H1 (cell line): ENCODE results near the gene C3orf52. TPM values are rescaled to one million over a fixed set of nuclear protein-coding genes. Genes with fewer than 3 reads are reported as not detected.

Source experiments
- ATF2 ChIP-seq: IDR thresholded peaks from 2 replicates; pipeline ENCODE4 v1.6.1; 2012; ENCODE audit warnings: low read length, inconsistent platforms
- CEBPB ChIP-seq: IDR thresholded peaks from 2 replicates; pipeline ENCODE4 v1.6.1; 2012; ENCODE audit warnings: low read depth, low read length
- E2F6 ChIP-seq: IDR thresholded peaks from 2 replicates; pipeline ENCODE4 v1.6.1; 2012; ENCODE audit warnings: inconsistent platforms
- EZH2 ChIP-seq: fragments of 200-600 bp; sonication (generic); IDR thresholded peaks from 2 replicates; pipeline ENCODE4 v1.7.1; 2012; ENCODE audit warnings: low read depth, mild to moderate bottlenecking, moderate library complexity, low read length, inconsistent platforms; ENCODE audit not compliant: severe bottlenecking
- HDAC2 ChIP-seq, 2 experiments: fragments of 300-600 bp in 1 of 2; sonication (generic) in 1 of 2; IDR thresholded peaks; 2 replicates each; pipeline ENCODE4 v1.6.1; 2011 to 2012; ENCODE audit warnings: low read depth in 2 of 2, low read length in 2 of 2, mild to moderate bottlenecking in 2 of 2, moderate library complexity in 2 of 2, borderline replicate concordance in 1 of 2, inconsistent platforms in 1 of 2
- JUND ChIP-seq: IDR thresholded peaks from 2 replicates; pipeline ENCODE4 v1.6.1; 2011; ENCODE audit warnings: mild to moderate bottlenecking, improper control_type of control experiment, low read length
- KDM4A ChIP-seq: IDR thresholded peaks from one replicate; pipeline ENCODE4 v1.7.1; 2012; ENCODE audit warnings: low read depth, mild to moderate bottlenecking, moderate library complexity, low read length, inconsistent platforms; ENCODE audit not compliant: severe bottlenecking
- KDM5A ChIP-seq: fragments of 200-600 bp; IDR thresholded peaks from 2 replicates; pipeline ENCODE4 v1.7.1; 2012; ENCODE audit warnings: mild to moderate bottlenecking, low read length, inconsistent platforms, mixed read lengths
- MAX ChIP-seq: IDR thresholded peaks from 2 replicates; pipeline ENCODE4 v1.6.1; 2012; ENCODE audit warnings: inconsistent platforms
- PHF8 ChIP-seq: fragments of 200-600 bp; sonication (generic); conservative IDR thresholded peaks from 2 replicates; pipeline ENCODE4 v1.7.1; 2012; ENCODE audit warnings: low read depth, mild to moderate bottlenecking, inconsistent platforms, low read length, moderate library complexity
- POLR2AphosphoS5 ChIP-seq: IDR thresholded peaks from 2 replicates; pipeline ENCODE4 v1.6.1; 2011; ENCODE audit warnings: low read depth, low read length
- SAP30 ChIP-seq: fragments of 300-600 bp; sonication (generic); IDR thresholded peaks from 2 replicates; pipeline ENCODE4 v1.7.1; 2012; ENCODE audit warnings: low read length, moderate library complexity, mild to moderate bottlenecking, inconsistent platforms; ENCODE audit not compliant: insufficient read depth, insufficient replicate concordance
- SIN3A ChIP-seq, 2 experiments: IDR thresholded peaks in 1 of 2; conservative IDR thresholded peaks in 1 of 2; 2 replicates each; pipeline ENCODE4 v1.6.1; 2011 to 2012; ENCODE audit warnings: low read length in 2 of 2, improper control_type of control experiment in 1 of 2, low read depth in 1 of 2, mild to moderate bottlenecking in 1 of 2
- TBP ChIP-seq: IDR thresholded peaks from 2 replicates; pipeline ENCODE4 v1.6.1; 2011; ENCODE audit warnings: low read depth, low read length, improper control_type of control experiment
- TEAD4 ChIP-seq: IDR thresholded peaks from 2 replicates; pipeline ENCODE4 v1.6.1; 2012; ENCODE audit warnings: low read depth, low read length, inconsistent platforms, mixed read lengths
- polyA plus RNA-seq, 7 experiments: library from polyadenylated mRNA; depleted of rRNA in 3 of 7; stranded (reverse) in 5 of 7; unstranded in 2 of 7; fragments of >200 nt in 5 of 7; fragments of 200-250 nt in 2 of 7; gene quantifications; 1 replicate in 5 of 7; 2 replicates in 1 of 7; 4 replicates in 1 of 7; pipeline versions ENCODE4 v1.2.1 to v1.2.3, GENCODE V29; 2011 to 2013; ENCODE audit warnings: missing spikeins in 2 of 7, mixed read lengths in 2 of 7
- total RNA-seq: library from RNA; stranded (reverse); fragmentation: NEBNext Ultra II Directional; extraction: Animal tissue kit (Norgen Biotek cat#: 25700); gene quantifications from 2 replicates; pipeline ENCODE4 v1.2.1, GENCODE V29; 2021
- TF ChIP-seq, protein P1 (sequence below), 3 experiments: IDR thresholded peaks; 1 replicate in 2 of 3; 2 replicates in 1 of 3; pipeline versions ENCODE4 v1.5.1 to v1.6.1; 2011; ENCODE audit warnings: low read length in 3 of 3, mild to moderate bottlenecking in 3 of 3, inconsistent platforms in 2 of 3, low read depth in 1 of 3, moderate library complexity in 1 of 3; ENCODE audit not compliant: insufficient read depth in 1 of 3; ENCODE audit errors: control extremely low read depth in 1 of 3

The C3orf52 gene
- total and polyA plus RNA-seq, 2 of the 8 experiments (the other 6 are each of a cell fraction or from before 2014, with no cell fraction given), result 9.7 to 13.1 TPM

DNA sequence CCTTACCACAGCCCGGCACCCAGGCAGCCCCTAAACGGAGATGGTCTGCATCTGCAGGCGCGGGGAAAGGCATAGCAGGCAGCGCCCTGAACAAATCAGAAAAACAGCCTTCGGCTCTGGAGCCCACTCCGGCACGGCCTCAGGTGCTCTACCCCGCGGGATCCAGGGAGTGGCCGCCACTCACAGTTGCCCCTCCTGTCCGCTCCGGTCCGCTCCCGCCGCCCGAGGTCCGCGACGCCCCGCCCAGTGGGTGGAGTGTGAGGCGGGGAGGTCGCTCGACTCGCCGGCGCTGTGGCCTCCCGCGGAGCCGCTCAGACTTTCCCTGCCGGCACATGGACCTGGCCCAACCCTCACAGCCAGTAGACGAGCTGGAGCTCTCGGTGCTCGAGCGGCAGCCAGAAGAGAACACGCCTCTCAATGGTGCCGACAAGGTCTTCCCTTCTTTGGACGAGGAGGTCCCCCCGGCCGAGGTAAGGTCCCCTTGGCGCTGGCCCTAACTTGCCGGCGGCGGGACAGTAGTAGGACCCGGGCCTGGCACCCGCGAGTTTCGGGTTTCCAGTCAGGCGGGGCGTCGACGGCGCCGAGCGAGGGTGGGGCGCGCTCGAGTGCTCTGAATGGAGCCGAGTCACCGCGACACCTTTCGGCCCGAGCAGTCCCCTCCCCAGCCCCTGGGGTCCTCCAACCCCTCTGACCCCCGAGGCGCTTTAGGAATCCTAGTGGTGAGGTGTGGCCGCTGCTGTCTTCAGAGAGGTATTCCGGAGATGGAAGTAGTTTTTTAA, at the start of gene C3orf52 (continued):
- TF ChIP-seq TEAD4 (no peak), ATF2 (no peak), KDM5A (no peak), PHF8 (peak; percentile 73), KDM4A (peak; percentile 95), SIN3A (conservative IDR thresholded peaks at IDR 0.05 in 1 of 2, IDR thresholded peaks at IDR 0.05 in 1 of 2; ENCODE audit: low read depth in 1 of 2, low read length in 2 of 2) (peak in 1 of 2 experiments; percentile 81; a peak in 2 of 4 replicates), SAP30 (peak; percentile 26), POLR2AphosphoS5 (peak; percentile 85), EZH2 (no peak), JUND (no peak), MAX (peak; percentile 96), CEBPB (no peak), E2F6 (peak; percentile 90), HDAC2 (IDR thresholded peaks at IDR 0.05; ENCODE audit: borderline replicate concordance in 1 of 2, low read depth in 2 of 2, low read length in 2 of 2) (peak in 1 of 2 experiments; percentile 83; a peak in 1 of 4 replicates), TBP (peak; percentile 69)
- TF ChIP-seq, protein P1, sequence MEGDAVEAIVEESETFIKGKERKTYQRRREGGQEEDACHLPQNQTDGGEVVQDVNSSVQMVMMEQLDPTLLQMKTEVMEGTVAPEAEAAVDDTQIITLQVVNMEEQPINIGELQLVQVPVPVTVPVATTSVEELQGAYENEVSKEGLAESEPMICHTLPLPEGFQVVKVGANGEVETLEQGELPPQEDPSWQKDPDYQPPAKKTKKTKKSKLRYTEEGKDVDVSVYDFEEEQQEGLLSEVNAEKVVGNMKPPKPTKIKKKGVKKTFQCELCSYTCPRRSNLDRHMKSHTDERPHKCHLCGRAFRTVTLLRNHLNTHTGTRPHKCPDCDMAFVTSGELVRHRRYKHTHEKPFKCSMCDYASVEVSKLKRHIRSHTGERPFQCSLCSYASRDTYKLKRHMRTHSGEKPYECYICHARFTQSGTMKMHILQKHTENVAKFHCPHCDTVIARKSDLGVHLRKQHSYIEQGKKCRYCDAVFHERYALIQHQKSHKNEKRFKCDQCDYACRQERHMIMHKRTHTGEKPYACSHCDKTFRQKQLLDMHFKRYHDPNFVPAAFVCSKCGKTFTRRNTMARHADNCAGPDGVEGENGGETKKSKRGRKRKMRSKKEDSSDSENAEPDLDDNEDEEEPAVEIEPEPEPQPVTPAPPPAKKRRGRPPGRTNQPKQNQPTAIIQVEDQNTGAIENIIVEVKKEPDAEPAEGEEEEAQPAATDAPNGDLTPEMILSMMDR (IDR thresholded peaks at IDR 0.05; ENCODE audit: control extremely low read depth in 1 of 3, insufficient read depth in 1 of 3, low read depth in 1 of 3, low read length in 3 of 3), result peak in 2 of 3 experiments; percentile 3 to 17; a peak in 2 of 4 replicates
- TF ChIP-seq, all 59 proteins: peak for 14
